Effector CD8-positive, alpha-beta T cell (primary cell): ENCODE measurements around the gene SLC6A2.

Experiments used
- DNase-seq: peaks from one replicate; lab custom pipeline; 2025; lab: John Stamatoyannopoulos, UW

Gene SLC6A2

DNA sequence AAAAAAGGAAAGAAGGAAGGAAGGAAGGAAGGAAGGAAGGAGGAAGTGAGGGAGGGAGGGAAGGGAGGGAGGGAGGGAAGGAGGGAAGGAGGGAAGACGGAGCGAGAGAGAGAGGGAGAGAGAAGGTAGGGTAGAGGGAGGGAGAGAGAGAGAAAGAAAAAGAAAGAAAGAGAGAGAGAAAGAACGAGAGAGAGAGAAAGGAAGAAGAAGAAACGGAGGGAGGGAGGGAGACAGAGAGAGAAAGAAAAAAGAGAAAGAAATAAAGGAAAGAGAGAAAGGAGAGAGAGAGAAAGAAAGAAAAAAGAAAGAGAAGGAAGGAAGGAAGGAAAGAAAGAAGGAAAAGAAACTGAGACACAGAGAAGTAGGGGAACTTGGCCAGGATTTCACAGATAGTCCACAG, 8.4 kb upstream of the SLC6A2 start:
- DNase-seq: no peak

- DNase-seq: no peak
These were observed 8.0 kb upstream of the SLC6A2 start for GRCh38 chr16:55647798-55648197.

DNA sequence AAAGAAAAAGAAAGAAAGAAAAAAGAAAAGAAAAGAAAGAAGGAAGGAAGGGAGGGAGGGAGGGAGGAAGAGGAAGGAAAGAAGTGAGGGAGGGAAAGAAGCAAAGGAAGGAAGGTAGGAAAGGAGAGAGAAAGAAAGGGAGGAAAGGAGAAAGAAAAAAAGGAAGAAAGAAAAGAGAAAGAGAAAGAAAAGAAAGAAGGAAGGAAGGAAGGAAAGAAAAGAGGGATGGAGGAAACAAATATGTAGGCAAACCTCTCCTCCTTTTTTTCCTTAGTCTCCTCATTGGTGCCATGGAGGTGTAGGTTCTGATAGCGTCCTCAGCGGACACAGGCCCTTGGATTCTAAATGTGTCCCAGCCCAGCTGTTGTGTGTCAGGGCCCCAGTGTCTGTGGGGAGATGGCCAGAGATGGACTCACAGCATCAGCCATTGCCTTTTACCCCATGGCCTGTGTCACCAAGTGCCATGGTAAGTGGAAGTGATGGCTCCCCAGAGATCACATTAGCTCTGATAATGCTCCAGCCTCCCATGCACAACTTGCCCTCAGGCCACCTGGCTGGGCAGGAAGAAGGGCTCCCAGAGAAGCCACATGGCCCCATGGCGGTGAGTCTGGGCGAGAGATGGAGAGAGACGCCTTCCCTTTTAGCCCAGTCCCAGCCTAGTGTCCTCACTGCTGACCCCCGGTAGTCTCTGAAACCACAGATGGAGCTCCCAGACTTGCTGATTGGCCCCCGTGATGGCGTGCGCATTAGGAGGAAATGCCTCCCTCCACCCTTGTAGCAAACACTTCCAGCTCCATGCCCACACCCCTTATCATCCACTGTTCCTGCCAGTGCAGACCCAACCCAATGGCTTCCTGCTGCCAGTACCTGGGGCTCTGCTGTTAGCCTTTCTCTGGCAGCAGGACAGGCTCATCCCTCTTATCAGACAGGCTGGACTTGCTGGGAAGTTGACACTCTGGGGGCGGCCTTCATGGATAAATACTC, 3.7 kb upstream of the SLC6A2 start:
- no peak for DNase-seq

- no peak for DNase-seq
These were observed 2.7 kb upstream of the SLC6A2 start for GRCh38 chr16:55653106-55653505.

DNA sequence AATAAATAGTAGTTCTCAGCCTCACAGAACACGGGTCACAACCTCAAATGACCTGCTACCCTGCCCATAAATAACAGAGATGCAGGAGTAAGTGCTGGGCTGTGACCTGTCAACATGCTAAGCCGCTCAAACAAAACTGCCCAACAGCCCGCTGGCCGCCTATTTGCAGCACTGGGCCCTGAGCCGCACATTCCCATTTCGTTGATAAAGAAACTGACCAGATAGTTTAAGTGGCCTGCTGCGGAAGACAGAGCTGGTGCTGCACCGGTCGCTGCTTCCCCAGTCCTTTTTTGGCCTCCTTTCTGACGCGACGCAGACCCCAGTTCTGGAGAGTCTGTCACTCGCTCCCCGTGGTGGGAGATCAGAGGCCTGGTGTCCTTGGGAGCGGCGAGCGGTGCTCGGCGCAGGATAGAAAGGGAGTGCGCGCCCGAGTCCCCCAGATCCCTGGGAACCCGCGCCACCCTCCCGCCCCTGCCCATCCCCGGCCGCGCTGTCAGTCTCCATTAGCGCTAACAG, 349 bp upstream of the SLC6A2 start:
- no peak for DNase-seq

GRCh38 chr16:55656691-55657092, 904 bp downstream of the SLC6A2 start:
- DNase-seq: no peak

GRCh38 chr16:55657616-55658015, 1.8 kb downstream of the SLC6A2 start:
- no peak for DNase-seq

- no peak for DNase-seq
These were observed 3.2 kb downstream of the SLC6A2 start for GRCh38 chr16:55658898-55659420.

- DNase-seq: no peak
These were observed 4.2 kb downstream of the SLC6A2 start for GRCh38 chr16:55660026-55660425.

DNA sequence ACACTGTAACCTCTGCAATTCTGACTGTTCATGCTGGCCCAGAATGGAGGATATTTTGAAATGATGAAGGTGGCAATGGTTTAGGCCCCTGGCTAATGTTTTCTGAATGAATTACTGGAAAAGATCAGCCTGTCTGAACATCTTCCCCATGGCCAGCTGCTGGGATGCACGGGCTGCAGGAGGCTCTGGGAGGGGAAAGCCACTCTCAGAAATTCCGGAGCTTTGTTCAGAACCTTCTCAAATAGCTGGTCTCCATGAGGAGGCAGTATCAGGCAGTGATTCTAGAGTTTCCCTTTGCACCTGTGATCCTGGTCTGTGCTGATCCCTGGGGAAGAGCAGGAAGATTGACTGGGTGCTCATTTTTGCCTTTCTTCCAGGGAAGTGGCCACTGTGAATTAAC, 5.0 kb downstream of the SLC6A2 start:
- DNase-seq: no peak

DNA sequence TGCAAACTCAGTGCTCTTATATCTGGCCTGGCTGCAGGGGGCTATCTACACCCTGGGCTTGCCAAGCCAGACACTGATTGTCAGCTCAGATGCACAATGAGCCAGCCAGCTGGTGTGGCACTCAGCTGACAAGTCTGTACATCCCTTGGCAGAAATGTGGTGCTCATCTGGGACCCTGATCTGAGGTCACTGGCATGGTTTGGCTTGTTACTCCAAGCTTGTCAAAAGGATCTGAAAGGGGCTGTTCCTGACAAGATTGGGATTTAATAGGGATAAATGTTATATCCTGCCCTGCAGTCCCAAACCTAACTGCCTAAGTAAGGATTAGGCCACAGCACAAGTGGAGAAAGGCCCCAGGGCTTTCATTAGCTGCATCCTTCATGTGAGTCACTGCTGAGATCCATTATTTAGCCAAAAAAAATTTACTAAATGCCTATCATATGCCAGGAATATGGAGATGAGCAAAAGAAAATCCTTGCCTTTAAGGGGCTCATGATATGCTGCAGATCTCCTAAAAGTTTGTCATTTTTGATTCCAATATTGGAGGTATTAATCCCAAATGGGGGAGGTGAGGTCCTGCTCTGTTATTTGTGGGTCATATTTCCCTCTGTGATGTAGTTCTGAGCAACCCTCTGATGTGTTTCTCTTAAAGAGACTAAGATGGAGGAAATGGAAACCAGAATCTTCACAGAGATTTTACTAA, 6.3 kb downstream of the SLC6A2 start:
- no peak for DNase-seq

- no peak for DNase-seq
These were observed 6.8 kb downstream of the SLC6A2 start for GRCh38 chr16:55662644-55663031.

DNA sequence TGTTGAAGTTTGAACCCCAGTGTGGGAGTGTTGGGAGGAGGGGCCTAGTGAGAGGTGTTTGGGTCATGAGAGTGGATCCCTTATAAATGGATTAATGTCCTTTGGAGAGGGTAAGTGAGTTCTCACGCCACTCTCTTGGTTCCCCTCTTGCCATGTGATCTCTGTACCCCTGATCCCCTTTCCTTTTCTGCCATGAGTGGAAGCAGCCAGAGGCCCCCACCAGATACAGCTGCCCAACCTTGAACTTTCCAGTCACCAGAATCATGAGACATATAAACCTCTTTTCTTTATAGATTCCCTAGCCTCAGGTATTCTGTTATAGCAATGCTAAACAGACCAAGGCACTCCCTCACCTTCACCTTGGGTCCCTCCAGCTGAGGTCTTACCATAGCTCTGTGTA, 7.4 kb downstream of the SLC6A2 start:
- no peak for DNase-seq

DNA sequence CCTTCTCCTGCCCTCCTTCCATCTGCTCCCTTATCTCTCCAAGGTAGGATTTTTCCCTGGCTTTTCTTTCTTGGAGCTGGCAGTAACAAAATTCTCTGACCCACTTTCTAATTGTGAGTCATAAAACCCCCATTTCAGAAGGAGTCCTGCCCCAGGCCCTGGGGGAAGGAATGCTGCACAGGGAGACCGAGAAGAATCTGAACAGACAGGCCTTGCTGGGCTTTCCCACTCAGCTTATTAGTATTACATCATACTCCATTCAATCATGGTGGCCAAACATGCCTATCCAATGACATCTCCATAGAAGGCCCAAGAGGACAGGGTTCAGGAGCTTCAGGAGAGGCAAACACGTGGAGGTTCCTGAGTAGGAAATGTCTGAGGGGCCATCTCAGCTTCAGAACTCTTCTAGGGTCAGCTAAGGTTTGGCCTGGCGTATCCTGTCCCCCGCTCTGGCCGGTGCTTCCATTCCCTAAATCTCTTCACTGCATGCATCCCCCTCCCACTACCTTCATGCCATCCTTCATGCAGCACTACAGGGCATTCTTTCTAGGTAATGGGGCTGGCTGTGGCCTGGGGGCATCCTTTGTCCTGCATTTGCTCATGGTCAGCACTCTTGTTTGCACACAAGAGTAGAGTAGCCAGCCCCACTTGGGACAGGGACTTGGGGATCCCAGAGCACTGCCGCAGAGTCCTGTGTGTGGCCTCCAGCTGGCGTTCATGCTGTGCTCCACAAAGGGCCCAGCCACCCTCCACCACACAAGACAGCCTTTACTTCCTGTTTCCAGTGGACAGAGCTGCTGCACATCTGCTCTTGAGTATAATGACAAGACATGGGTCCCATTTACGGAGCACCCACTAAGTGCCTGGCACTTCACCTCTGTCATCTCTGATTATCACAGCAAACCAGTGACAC, 8.2 kb downstream of the SLC6A2 start:
- DNase-seq: no peak

- DNase-seq: no peak
These were observed 9.1 kb downstream of the SLC6A2 start for GRCh38 chr16:55664786-55665407.

GRCh38 chr16:55665511-55665910, 9.7 kb downstream of the SLC6A2 start:
- no peak for DNase-seq

DNA sequence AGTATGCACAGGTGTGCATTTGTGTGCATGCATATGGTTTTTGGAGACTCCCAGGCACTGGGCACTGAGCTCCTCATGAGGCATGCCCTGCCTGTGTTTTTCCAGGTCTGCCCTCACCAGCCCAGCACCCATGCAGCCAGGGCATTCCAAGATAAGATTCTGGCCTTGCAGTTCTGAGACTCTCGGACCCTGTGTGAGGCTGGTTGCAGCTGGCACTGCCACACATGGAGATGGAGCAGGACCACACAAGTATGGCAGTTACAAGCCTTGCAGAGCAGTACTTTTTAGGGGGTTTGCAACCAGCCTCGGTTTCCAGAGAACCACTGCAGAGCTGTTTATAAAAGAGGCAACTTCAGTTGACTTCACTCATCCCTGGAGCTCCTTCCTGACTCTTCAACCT, 10.2 kb downstream of the SLC6A2 start:
- no peak for DNase-seq

DNA sequence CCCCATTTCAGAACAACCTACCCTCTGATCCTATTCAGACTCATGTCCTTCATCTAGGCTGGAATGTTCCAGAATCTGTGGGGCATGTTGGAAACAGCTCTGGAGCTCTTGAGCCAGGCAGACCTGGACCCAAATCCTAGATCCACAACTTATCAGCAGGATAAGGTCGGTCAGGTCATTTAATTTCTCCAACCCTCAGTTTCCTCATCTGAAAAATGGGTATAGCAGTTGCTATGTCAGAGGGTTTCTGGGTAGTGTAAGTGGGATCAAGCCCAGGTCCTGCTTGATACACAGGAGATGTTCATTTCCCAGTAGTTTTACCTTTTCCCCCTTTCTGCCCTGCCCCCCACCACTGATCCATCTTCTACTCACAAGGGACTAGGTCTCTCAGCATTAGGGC, 12.0 kb downstream of the SLC6A2 start:
- no peak for DNase-seq

DNA sequence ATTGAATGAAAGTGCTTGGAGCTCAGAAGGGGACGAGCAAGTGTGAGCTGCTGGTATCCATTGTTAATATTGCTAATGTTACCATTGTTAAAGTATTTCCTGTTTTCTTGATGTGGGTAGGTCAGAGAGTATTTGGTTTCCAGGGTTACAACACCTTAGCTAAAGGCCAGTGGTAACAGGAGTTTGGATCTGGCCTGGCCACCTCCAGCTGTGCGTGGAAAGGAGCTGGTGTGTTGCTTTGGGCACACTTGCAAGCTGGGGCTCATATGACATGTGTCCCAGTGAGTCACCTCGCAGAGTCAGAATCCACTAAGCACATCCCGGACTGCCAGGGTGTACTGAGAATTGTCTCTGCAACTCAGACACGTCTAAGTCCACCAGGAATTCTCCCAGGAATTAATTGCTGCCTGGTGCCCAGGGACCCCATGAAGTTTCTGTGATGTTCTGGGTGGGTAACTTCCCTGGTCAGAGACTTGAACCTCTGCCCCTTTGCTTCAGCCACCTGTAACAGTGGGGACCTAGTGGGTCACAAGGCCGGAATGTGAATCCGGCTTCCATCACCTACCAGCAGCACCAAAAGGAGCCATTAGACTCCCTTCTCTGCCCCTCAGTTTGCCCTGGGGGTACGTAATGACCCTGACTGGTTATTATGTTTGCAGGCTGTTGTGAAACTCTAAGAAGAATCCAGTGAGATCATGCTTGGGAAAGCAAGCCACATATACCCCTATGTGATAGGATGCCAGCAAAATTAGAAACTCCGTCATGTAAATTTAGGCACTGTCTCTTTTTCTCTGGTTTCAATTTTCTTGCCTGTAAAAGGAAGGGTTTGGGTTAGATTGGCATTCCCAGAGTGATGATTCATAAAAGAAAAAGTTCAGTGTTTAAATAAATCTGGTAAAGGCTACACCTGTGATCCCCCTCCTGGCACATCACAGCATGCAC, 12.8 kb downstream of the SLC6A2 start:
- DNase-seq: no peak
